Hepatocyte (in vitro differentiated cells): Measurements from ENCODE around the gene CLCNKB.

ENCODE experiments used
- EZH2 ChIP-seq: fragments of 200-600 bp; sonication (generic); IDR thresholded peaks from 2 replicates; pipeline ENCODE4 v1.6.1; 2016; ENCODE audit warnings: antibody characterized with exemption, mild to moderate bottlenecking, borderline replicate concordance
- EZH2phosphoT487 ChIP-seq: fragments of 200-600 bp; sonication (generic); IDR thresholded peaks from one replicate; pipeline ENCODE4 v1.6.1; 2018; ENCODE audit warnings: antibody characterized with exemption, mild to moderate bottlenecking, low read depth, moderate library complexity; ENCODE audit not compliant: unreplicated experiment, severe bottlenecking
- TF ChIP-seq, protein P1 (sequence below): fragments of 200-600 bp; sonication (generic); IDR thresholded peaks from 2 replicates; pipeline ENCODE4 v1.5.1; 2016; ENCODE audit warnings: antibody characterized with exemption, mild to moderate bottlenecking; ENCODE audit not compliant: poor library complexity

DNA sequence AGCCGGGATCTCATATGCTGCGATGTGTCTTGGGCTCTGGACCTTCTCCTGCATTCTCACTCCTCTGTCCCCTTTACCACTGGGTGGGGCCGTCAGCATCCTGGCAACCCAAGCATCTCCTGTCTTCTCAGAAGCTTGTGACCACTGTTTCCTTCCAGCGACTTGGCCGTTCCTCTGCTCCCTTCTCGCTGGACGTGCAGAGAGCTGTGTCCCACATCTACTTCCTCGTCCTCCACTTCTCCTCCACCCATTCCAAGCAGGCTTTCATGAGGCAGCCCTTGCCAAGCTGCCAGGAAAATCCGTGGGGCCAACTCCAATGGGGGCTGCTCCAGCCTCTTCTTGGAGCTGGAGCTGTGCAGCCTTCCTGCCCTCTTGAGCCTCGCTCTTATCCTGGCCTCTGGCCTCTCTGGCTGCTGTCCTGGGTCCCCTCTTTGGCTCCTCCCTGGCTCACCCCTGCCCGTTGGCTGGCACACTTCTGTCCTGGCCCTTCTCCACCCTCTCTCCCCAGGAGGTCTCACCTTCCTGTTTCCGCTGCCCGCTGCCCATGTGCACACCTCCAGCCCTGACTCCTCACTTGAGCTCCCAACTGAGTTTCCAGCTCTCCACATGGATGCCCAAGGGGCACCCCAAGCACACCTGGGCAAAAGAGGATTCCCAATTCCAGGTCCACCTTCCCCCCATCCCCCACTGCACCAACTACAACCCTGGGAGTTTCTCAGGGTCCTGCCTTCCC is 21.1 kb downstream of the CLCNKB start:
- TF ChIP-seq, protein P1, sequence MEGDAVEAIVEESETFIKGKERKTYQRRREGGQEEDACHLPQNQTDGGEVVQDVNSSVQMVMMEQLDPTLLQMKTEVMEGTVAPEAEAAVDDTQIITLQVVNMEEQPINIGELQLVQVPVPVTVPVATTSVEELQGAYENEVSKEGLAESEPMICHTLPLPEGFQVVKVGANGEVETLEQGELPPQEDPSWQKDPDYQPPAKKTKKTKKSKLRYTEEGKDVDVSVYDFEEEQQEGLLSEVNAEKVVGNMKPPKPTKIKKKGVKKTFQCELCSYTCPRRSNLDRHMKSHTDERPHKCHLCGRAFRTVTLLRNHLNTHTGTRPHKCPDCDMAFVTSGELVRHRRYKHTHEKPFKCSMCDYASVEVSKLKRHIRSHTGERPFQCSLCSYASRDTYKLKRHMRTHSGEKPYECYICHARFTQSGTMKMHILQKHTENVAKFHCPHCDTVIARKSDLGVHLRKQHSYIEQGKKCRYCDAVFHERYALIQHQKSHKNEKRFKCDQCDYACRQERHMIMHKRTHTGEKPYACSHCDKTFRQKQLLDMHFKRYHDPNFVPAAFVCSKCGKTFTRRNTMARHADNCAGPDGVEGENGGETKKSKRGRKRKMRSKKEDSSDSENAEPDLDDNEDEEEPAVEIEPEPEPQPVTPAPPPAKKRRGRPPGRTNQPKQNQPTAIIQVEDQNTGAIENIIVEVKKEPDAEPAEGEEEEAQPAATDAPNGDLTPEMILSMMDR = no peak
- TF ChIP-seq EZH2phosphoT487 (no peak), EZH2 (no peak)
